CD4-positive, alpha-beta memory T cell (primary cell): ENCODE results near the gene ELP1. TPM values are rescaled to one million over a fixed set of nuclear protein-coding genes. Genes with fewer than 3 reads are reported as not detected.

Source experiments
- CTCF ChIA-PET: fragments of 350-600 bp; sonication (Branson Sonifier 250); formaldehyde crosslinking; loops from one replicate; lab custom pipeline; 2021; ENCODE audit warnings: inconsistent platforms; ENCODE audit not compliant: partially characterized antibody; lab: Charles Lee
- POLR2A ChIA-PET: fragments of 350-600 bp; sonication (Branson Sonifier 250); formaldehyde crosslinking; loops from one replicate; lab custom pipeline; 2021; ENCODE audit not compliant: partially characterized antibody; lab: Charles Lee
- DNase-seq, 5 donors: peaks; one replicate each; pipeline versions ENCODE4 v3.0.0 to v3.0.0-alpha.2; 2020 to 2022; ENCODE audit warnings: mixed read lengths in 1 of 5
- H3K27ac ChIP-seq: one replicate; pipeline ENCODE4 v1.7.0; 2013; ENCODE audit warnings: low read depth, low read length
- H3K27me3 ChIP-seq: 2 replicates; pipeline ENCODE4 v1.7.0; 2013; ENCODE audit warnings: mild to moderate bottlenecking, low read length, moderate library complexity; ENCODE audit not compliant: insufficient read depth
- H3K36me3 ChIP-seq: 2 replicates; pipeline ENCODE4 v1.7.0; 2013; ENCODE audit warnings: mild to moderate bottlenecking, low read length, moderate library complexity; ENCODE audit not compliant: insufficient read depth
- H3K4me1 ChIP-seq: 2 replicates; pipeline ENCODE4 v1.7.0; 2013; ENCODE audit warnings: mild to moderate bottlenecking, low read length, moderate library complexity; ENCODE audit not compliant: insufficient read depth
- H3K4me3 ChIP-seq, 2 donors: one replicate each; pipeline ENCODE4 v1.7.0; 2013; ENCODE audit warnings: low read length in 2 of 2, mild to moderate bottlenecking in 1 of 2
- H3K9me3 ChIP-seq, 2 donors: one replicate each; pipeline ENCODE4 v1.7.0; 2013; ENCODE audit warnings: low read length in 2 of 2, control low read depth in 1 of 2; ENCODE audit not compliant: control insufficient read depth in 1 of 2
- H3K27ac Mint-ChIP-seq, 7 donors: one replicate each; pipeline ENCODE4 v1.8.0; 2020 to 2021; ENCODE audit warnings: mixed read lengths in 7 of 7, mild to moderate bottlenecking in 6 of 7, inconsistent platforms in 3 of 7, moderate library complexity in 3 of 7
- H3K27me3 Mint-ChIP-seq, 2 donors: one replicate each; pipeline ENCODE4 v1.8.0; 2020 to 2021; ENCODE audit warnings: mixed read lengths in 2 of 2
- H3K36me3 Mint-ChIP-seq, 2 donors: one replicate each; pipeline ENCODE4 v1.8.0; 2020 to 2021; ENCODE audit warnings: mixed read lengths in 2 of 2, inconsistent platforms in 1 of 2, mild to moderate bottlenecking in 1 of 2
- H3K4me1 Mint-ChIP-seq, 4 donors: one replicate each; pipeline ENCODE4 v1.8.0; 2020 to 2021; ENCODE audit warnings: mixed read lengths in 4 of 4, mild to moderate bottlenecking in 1 of 4
- H3K4me3 Mint-ChIP-seq, 8 donors: one replicate each; pipeline ENCODE4 v1.8.0; 2020 to 2021; ENCODE audit warnings: mixed read lengths in 8 of 8, mild to moderate bottlenecking in 7 of 8, moderate library complexity in 6 of 8, inconsistent platforms in 3 of 8
- H3K9me3 Mint-ChIP-seq, 8 donors: one replicate each; pipeline ENCODE4 v1.8.0; 2020 to 2021; ENCODE audit warnings: mixed read lengths in 8 of 8, mild to moderate bottlenecking in 5 of 8, inconsistent platforms in 3 of 8, moderate library complexity in 1 of 8
- intact Hi-C: fragments of 100-400 bp; cut with micrococcal nuclease; formaldehyde crosslinking; loops from one replicate; pipeline ENCODE4 v1.15.1; 2023
- polyA plus RNA-seq, 2 donors: library from polyadenylated mRNA; unstranded; fragments of 300-500 nt; fragmentation: Illumina TruSeq; gene quantifications; one replicate each; pipeline ENCODE4 v1.2.3, GENCODE V29; 2021
- total RNA-seq, 2 experiments: library from RNA; stranded (reverse); gene quantifications; one replicate each; pipeline ENCODE4 v1.2.3, GENCODE V29; 2021

ELP1 gene
- total and polyA plus RNA-seq, 4 experiments from 2014 or later, result 21.2 to 32.3 (median 25.3) TPM

- H3K27ac Mint-ChIP-seq, result no peak overlapping the region
- H3K9me3 Mint-ChIP-seq, result no peaks in the 10 kb centered on the region
- intact Hi-C loops, result no loop called here
Observed at GRCh38 chr9:108830272-108830671, 103.7 kb downstream of the ELP1 start.

GRCh38 chr9:108823829-108824228 is 110.1 kb downstream of the ELP1 start:
- Mint-ChIP-seq H3K4me1 (no peaks in the 10 kb centered on the region), H3K9me3 (peaks cover 0 to 25% (median 17%) of the 10 kb centered on the region in 8 donors), H3K27me3 (peaks cover 2 to 11% of the 10 kb centered on the region in 2 donors), H3K27ac (no peak overlapping the region), H3K4me3 (no peak overlapping the region), H3K36me3 (no peaks in the 10 kb centered on the region)
- ChIA-PET POLR2A (no interaction called here), CTCF (interaction anchor here (0.6 kb wide), 1 partner anchor 220 kb away, joined by 3 read pairs; no protein-coding TSS in a partner anchor)
- no peaks in the 10 kb centered on the region for H3K9me3 ChIP-seq
- DNase-seq, result no peak
- H3K27me3 ChIP-seq, result no peaks in the 10 kb centered on the region
- H3K4me3 ChIP-seq, result no peak overlapping the region
- intact Hi-C loops, result no loop called here
- H3K36me3 ChIP-seq, result no peaks in the 10 kb centered on the region
- H3K27ac ChIP-seq, result no peak overlapping the region
- H3K4me1 ChIP-seq, result no peaks in the 10 kb centered on the region

More at GRCh38 chr9:108830272-108830671, 103.7 kb downstream of the ELP1 start:
- peaks cover 0 to 3% (median 1%) of the 10 kb centered on the region in 4 donors for H3K4me1 Mint-ChIP-seq
- H3K27me3 Mint-ChIP-seq, result peaks cover 3 to 5% of the 10 kb centered on the region in 2 donors
- H3K36me3 Mint-ChIP-seq, result no peaks in the 10 kb centered on the region
- H3K27ac ChIP-seq, result no peak overlapping the region
- CTCF ChIA-PET, result no interaction called here
- no peak overlapping the region for H3K4me3 Mint-ChIP-seq
- no peaks in the 10 kb centered on the region for H3K36me3 ChIP-seq
- POLR2A ChIA-PET, result no interaction called here
- H3K27me3 ChIP-seq, result no peaks in the 10 kb centered on the region
- DNase-seq, result no peak
- H3K4me3 ChIP-seq, result no peak overlapping the region
- no peaks in the 10 kb centered on the region for H3K4me1 ChIP-seq
- no peaks in the 10 kb centered on the region for H3K9me3 ChIP-seq

Other genes with a start within 250 kb of the ELP1 start
- under 1 TPM in 1 of 2 experiments, not detected in 1; 0.15 TPM for gene ACTL7B, start 78.1 kb downstream of the ELP1 start, total RNA-seq
- gene ACTL7B, start 78.1 kb downstream of the ELP1 start, polyA plus RNA-seq, result not detected
- not detected for gene ACTL7A, start 71.9 kb downstream of the ELP1 start, total RNA-seq
- gene ACTL7A, start 71.9 kb downstream of the ELP1 start, polyA plus RNA-seq, result not detected
- 10 to 100 TPM in 1 of 2 experiments, 1 to 10 TPM in 1; 9.0 to 11.4 TPM for gene ABITRAM, start 276 bp upstream of the ELP1 start, total RNA-seq
- 10 to 100 TPM; 15.8 to 27.0 TPM for gene ABITRAM, start 276 bp upstream of the ELP1 start, polyA plus RNA-seq
- gene CTNNAL1, start 79.4 kb upstream of the ELP1 start, total RNA-seq, result 1 to 10 TPM; 2.6 to 3.3 TPM
- 1 to 10 TPM; 1.8 to 2.3 TPM for gene CTNNAL1, start 79.4 kb upstream of the ELP1 start, polyA plus RNA-seq
- 10 to 100 TPM; 72.6 to 74.3 TPM for gene TMEM245, start 185.8 kb upstream of the ELP1 start, total RNA-seq
- 10 to 100 TPM; 28.9 to 41.3 TPM for gene TMEM245, start 185.8 kb upstream of the ELP1 start, polyA plus RNA-seq
- gene FRRS1L, start 233.1 kb upstream of the ELP1 start, total RNA-seq, result not detected
- gene FRRS1L, start 233.1 kb upstream of the ELP1 start, polyA plus RNA-seq, result not detected